Vagina (tissue), 2 donors: ENCODE results near the gene TEKT1. TPM values are rescaled to one million over a fixed set of nuclear protein-coding genes. Genes with fewer than 3 reads are reported as not detected.

ENCODE experiments used
- DNase-seq, 2 donors: peaks; one replicate each; pipeline ENCODE4 v3.0.0-alpha.2; 2017; ENCODE audit errors: extremely low spot score in 2 of 2
- H3K27ac ChIP-seq: fragments of 200-600 bp; sonication (generic); one replicate; pipeline ENCODE4 v1.5.1; 2019
- H3K27me3 ChIP-seq: fragments of 200-600 bp; sonication (generic); one replicate; pipeline ENCODE4 v1.5.1; 2019
- H3K36me3 ChIP-seq, 2 donors: fragments of 200-600 bp; sonication (generic); one replicate each; pipeline ENCODE4 v1.5.1; 2017 to 2019
- H3K4me1 ChIP-seq: fragments of 200-600 bp; sonication (generic); one replicate; pipeline ENCODE4 v1.5.1; 2019
- H3K4me3 ChIP-seq, 2 donors: fragments of 200-600 bp; sonication (generic); 1 replicate in 1 of 2; 2 replicates in 1 of 2; pipeline ENCODE4 v1.5.1; 2016 to 2019
- H3K9me3 ChIP-seq: fragments of 200-600 bp; sonication (generic); one replicate; pipeline ENCODE4 v1.5.1; 2019
- POLR2A ChIP-seq, 2 donors: fragments of 450-650 bp; IDR thresholded peaks; one replicate each; pipeline ENCODE4 v1.6.1; 2017; ENCODE audit warnings: antibody characterized with exemption in 2 of 2, mild to moderate bottlenecking in 2 of 2, moderate library complexity in 2 of 2
- POLR2AphosphoS5 ChIP-seq, 2 donors: sonication (generic); formaldehyde crosslinking; IDR thresholded peaks; one replicate each; pipeline ENCODE4 v1.9.0; 2017; ENCODE audit warnings: antibody characterized with exemption in 2 of 2, mild to moderate bottlenecking in 2 of 2, low read depth in 1 of 2; ENCODE audit not compliant: insufficient read depth in 1 of 2
- intact Hi-C: fragments of 100-400 bp; cut with DNase I; formaldehyde crosslinking; loops from one replicate; pipeline ENCODE4 v1.15.1; 2023
- total RNA-seq: library from RNA; depleted of rRNA; stranded (reverse); fragments of >200 nt; gene quantifications from one replicate; pipeline ENCODE4 v1.2.3, GENCODE V29; 2016
- TF ChIP-seq, protein P1 (sequence below), 3 experiments: fragments of 450-650 bp in 2 of 3; fragments of 200-600 bp in 1 of 3; sonication (generic) in 1 of 3; IDR thresholded peaks; one replicate each; pipeline ENCODE4 v1.5.1; 2017 to 2019; ENCODE audit warnings: antibody characterized with exemption in 3 of 3, mild to moderate bottlenecking in 2 of 3, moderate library complexity in 2 of 3

TEKT1 gene
- total RNA-seq, 1 donor from 2014 or later: not detected

DNA sequence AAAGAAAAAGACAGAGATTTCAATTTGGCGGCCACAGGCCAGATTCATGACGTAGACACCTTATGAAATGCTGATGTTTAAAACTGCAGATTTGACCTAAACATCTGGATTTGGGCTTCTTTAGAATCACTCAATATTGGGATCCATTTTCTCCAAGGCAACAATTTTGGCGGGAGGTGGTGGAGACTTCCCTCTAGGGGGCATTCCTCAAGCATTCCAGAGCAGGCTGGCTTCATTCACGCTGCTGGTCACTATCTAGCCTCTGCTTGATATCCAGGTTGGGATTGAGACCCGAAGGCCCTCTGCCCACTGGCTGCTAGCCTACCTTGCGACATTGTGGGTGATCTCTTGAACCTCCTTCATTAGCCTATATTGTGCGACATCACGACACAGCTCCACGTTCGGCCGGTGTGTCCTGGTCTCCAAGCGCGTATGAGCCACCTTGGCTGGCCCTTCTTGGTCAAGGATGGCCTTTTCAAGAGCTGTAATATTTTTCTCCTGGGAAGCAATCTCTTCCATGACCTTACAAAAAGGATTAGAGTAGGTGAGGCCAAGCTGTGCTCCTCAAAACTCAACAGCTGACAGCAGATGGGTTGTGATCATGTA, 31.0 kb downstream of the TEKT1 start:
- intact Hi-C loops: no loop called here
- no peak for TF ChIP-seq POLR2AphosphoS5 (IDR thresholded peaks at IDR 0.05; ENCODE audit: insufficient read depth in 1 of 2, low read depth in 1 of 2)
- no peak for TF ChIP-seq POLR2A (IDR thresholded peaks at IDR 0.05)
- TF ChIP-seq, protein P1, sequence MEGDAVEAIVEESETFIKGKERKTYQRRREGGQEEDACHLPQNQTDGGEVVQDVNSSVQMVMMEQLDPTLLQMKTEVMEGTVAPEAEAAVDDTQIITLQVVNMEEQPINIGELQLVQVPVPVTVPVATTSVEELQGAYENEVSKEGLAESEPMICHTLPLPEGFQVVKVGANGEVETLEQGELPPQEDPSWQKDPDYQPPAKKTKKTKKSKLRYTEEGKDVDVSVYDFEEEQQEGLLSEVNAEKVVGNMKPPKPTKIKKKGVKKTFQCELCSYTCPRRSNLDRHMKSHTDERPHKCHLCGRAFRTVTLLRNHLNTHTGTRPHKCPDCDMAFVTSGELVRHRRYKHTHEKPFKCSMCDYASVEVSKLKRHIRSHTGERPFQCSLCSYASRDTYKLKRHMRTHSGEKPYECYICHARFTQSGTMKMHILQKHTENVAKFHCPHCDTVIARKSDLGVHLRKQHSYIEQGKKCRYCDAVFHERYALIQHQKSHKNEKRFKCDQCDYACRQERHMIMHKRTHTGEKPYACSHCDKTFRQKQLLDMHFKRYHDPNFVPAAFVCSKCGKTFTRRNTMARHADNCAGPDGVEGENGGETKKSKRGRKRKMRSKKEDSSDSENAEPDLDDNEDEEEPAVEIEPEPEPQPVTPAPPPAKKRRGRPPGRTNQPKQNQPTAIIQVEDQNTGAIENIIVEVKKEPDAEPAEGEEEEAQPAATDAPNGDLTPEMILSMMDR (IDR thresholded peaks at IDR 0.05): no peak
- peak in 1 of 2 donors; percentile 42 for DNase-seq

DNA sequence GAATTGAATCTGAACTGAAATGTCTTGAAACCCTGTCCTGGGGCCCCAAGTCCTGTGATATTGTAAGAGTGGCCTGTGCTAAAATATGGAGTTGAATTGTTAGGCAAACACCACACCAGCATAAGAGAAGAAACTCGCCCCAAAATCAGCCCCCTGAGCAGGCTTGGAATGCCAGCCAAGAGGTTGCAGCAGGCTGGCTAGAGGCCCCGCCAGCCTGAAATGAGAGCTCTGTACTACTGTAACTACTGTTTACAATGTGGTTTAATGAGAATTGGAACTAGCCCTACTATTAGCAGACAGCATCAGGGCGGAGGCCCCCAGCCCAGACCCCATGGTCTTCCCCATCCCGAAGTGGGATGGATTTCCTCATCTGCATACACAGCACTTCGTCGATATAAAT, 31.8 kb downstream of the TEKT1 start:
- H3K4me3 ChIP-seq: no peak overlapping the region
- H3K36me3 ChIP-seq: no peaks in the 10 kb centered on the region
- H3K27ac ChIP-seq: no peak overlapping the region
- H3K4me1 ChIP-seq: peaks cover 13% of the 10 kb centered on the region
- no peaks in the 10 kb centered on the region for H3K27me3 ChIP-seq
- TF ChIP-seq, protein P1 (IDR thresholded peaks at IDR 0.05): no peak
- H3K9me3 ChIP-seq: no peaks in the 10 kb centered on the region
- DNase-seq: peak in 1 of 2 donors; percentile 32
- intact Hi-C loops: no loop called here

More for the DNA sequence above, 31.0 kb downstream of the TEKT1 start:
- Histone ChIP-seq H3K4me1 (peaks cover 13% of the 10 kb centered on the region), H3K9me3 (no peaks in the 10 kb centered on the region), H3K27me3 (no peaks in the 10 kb centered on the region), H3K4me3 (no peak overlapping the region), H3K27ac (no peak overlapping the region), H3K36me3 (no peaks in the 10 kb centered on the region)

DNA sequence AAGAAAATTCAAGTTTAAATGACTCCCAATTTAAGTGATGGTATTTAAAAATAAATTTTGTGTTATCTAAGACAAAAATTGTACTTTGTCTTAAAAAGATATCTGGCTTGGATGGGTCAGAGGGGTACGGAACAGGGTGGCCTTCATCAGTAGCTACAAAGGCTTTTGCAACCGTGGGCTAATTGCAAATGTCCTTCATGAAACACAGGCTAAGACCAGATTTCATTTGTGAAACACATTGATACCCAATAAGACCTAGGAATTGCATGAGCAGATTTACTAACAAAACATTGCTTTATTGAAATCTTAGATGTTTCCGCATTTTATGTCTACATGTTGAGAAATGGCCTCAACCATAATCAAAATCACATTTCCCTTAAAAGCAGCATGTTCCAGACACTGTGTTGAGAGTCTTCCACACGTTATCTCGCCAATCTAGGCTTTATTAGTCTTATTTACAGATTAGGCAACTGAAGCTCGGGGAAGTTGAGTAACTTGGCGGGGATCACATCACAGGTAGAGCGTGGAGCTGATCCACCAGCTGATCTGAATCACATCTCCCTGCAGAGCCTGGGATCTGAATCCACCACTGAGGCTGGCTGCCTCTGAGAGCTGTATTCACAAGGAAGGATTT, 33.7 kb downstream of the TEKT1 start:
- Histone ChIP-seq H3K9me3 (no peaks in the 10 kb centered on the region), H3K27ac (no peak overlapping the region), H3K4me3 (no peak overlapping the region), H3K36me3 (no peaks in the 10 kb centered on the region), H3K4me1 (peaks cover 13% of the 10 kb centered on the region), H3K27me3 (no peaks in the 10 kb centered on the region)
- no peak for DNase-seq
- TF ChIP-seq POLR2A (IDR thresholded peaks at IDR 0.05): no peak
- TF ChIP-seq POLR2AphosphoS5 (IDR thresholded peaks at IDR 0.05; ENCODE audit: insufficient read depth in 1 of 2, low read depth in 1 of 2): peak in 1 of 2 donors; percentile 37
- intact Hi-C loops: no loop called here

DNA sequence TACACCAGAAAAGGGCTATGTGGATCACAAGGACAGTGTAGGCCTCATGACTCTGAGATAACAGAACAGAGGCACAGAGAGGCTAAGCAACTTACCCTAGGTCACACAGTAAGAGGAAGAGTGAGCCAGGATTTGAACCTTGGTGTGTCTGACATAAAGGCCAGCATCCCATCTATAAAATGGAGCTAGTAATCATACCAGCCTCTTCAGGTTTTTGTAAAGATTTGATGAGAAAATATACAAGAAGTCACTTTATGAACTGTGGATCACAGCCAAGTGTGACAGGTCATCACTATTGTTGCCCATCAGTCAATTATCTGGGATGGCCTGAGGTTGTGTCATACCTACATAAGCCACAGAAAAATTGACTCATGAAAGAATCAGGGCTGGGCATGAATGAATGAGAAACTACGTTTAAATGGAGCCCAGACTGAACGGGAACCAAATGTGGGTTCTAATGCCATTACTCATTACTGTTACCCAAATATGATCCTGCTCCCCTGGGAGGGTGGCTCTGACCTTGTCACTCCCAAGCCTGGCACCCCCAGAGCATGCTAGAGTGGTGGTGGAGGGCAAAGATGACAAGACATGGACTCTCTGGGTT, 34.5 kb downstream of the TEKT1 start:
- DNase-seq: no peak
- H3K27ac ChIP-seq: no peak overlapping the region
- no peaks in the 10 kb centered on the region for H3K36me3 ChIP-seq
- intact Hi-C loops: no loop called here
- H3K4me1 ChIP-seq: peaks cover 13% of the 10 kb centered on the region
- H3K9me3 ChIP-seq: no peaks in the 10 kb centered on the region
- TF ChIP-seq POLR2AphosphoS5 (IDR thresholded peaks at IDR 0.05; ENCODE audit: insufficient read depth in 1 of 2, low read depth in 1 of 2): no peak
- no peak for TF ChIP-seq POLR2A (IDR thresholded peaks at IDR 0.05)
- TF ChIP-seq, protein P1 (IDR thresholded peaks at IDR 0.05): no peak
- no peak overlapping the region for H3K4me3 ChIP-seq
- no peaks in the 10 kb centered on the region for H3K27me3 ChIP-seq

DNA sequence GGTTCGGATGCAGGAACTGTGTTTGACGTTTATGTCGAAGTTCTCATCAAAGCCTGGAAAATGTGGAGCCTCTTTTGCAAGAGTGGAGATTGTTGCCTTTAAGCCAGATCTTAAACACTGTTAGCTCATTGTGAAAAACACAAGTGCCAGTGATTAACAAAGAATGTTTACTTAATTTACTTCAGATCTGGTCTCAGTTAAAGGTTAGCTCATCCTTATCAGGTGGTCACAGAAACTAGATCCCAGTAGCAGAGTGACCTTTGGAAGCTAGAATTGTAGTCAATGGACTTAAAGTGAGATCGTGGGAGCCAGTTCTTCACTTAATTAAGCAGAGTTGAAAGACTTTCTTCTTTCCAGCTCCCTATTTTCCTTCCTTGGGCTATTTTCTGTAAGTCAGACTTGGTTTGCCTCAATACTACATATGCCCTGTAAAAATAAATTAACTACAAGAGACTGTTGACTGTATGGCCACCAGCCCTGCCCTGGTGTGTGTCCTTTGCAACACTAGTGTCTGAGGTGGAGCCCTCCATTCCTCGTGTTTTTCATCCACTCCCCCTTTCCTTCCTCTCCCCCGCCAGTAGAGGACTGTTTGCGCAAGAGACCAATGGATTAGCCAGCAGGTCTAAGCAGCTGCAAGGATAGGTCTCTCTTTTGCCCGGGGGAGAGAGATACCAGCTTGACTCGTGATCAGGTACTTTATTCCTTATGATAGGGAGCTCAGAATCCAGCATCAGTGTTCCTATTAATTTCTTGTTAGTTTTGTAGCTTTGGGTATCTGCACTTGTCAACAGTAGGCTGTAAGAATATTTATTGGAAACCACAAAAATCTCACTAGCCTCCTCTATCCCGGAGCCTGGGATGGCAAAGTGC, 35.3 kb downstream of the TEKT1 start:
- H3K4me1 ChIP-seq: peaks cover 13% of the 10 kb centered on the region
- no peaks in the 10 kb centered on the region for H3K27me3 ChIP-seq
- no peak overlapping the region for H3K27ac ChIP-seq
- no peaks in the 10 kb centered on the region for H3K9me3 ChIP-seq
- no peaks in the 10 kb centered on the region for H3K36me3 ChIP-seq
- DNase-seq: no peak
- TF ChIP-seq POLR2A (IDR thresholded peaks at IDR 0.05): no peak
- TF ChIP-seq, protein P1 (IDR thresholded peaks at IDR 0.05): no peak
- no peak for TF ChIP-seq POLR2AphosphoS5 (IDR thresholded peaks at IDR 0.05; ENCODE audit: insufficient read depth in 1 of 2, low read depth in 1 of 2)
- intact Hi-C loops: no loop called here
- no peak overlapping the region for H3K4me3 ChIP-seq
